MCF 10A (cell line): ENCODE results near the gene SYCP2. TPM values are rescaled to one million over a fixed set of nuclear protein-coding genes. Genes with fewer than 3 reads are reported as not detected.

ENCODE experiments used
- BruUV-seq: library from RNA; stranded (reverse); fragments of 400-500 nt; replicated peaks from 2 replicates; lab custom pipeline; 2021; lab: Mats Ljungman, UMichigan
- CTCF ChIA-PET: fragments of 300-600 bp; sonication (Branson Sonifier 250); formaldehyde crosslinking; extraction: SDS; loops from one replicate; lab custom pipeline; 2021; ENCODE audit warnings: antibody characterized with exemption, inconsistent platforms; lab: Yijun Ruan, JAX
- POLR2A ChIA-PET: fragments of 300-600, 350-650 bp; sonication (Branson Sonifier 250); formaldehyde crosslinking; extraction: SDS; loops from one replicate; lab custom pipeline; 2020; ENCODE audit warnings: antibody characterized with exemption, inconsistent platforms; lab: Yijun Ruan, JAX
- DNase-seq: peaks from one replicate; pipeline ENCODE4 v3.0.0-alpha.2; 2018; ENCODE audit not compliant: unreplicated experiment
- H3K27ac Mint-ChIP-seq: one replicate; pipeline ENCODE4 v1.8.0; 2022; ENCODE audit warnings: mild to moderate bottlenecking, low read depth, mixed read lengths; ENCODE audit not compliant: unreplicated experiment
- H3K27me3 Mint-ChIP-seq: one replicate; pipeline ENCODE4 v1.8.0; 2022; ENCODE audit warnings: mixed read lengths; ENCODE audit not compliant: insufficient read depth, unreplicated experiment
- H3K36me3 Mint-ChIP-seq: one replicate; pipeline ENCODE4 v1.8.0; 2022; ENCODE audit warnings: mild to moderate bottlenecking, moderate library complexity, mixed read lengths; ENCODE audit not compliant: insufficient read depth, unreplicated experiment
- H3K4me1 Mint-ChIP-seq: one replicate; pipeline ENCODE4 v1.8.0; 2022; ENCODE audit warnings: mixed read lengths; ENCODE audit not compliant: insufficient read depth, unreplicated experiment
- H3K4me3 Mint-ChIP-seq: one replicate; pipeline ENCODE4 v1.8.0; 2022; ENCODE audit warnings: mild to moderate bottlenecking, moderate library complexity, mixed read lengths; ENCODE audit not compliant: unreplicated experiment
- H3K9me3 Mint-ChIP-seq: one replicate; pipeline ENCODE4 v1.8.0; 2022; ENCODE audit warnings: mixed read lengths; ENCODE audit not compliant: unreplicated experiment
- CTCF ChIP-seq: fragments of 200-600 bp; IDR thresholded peaks from one replicate; pipeline ENCODE4 v1.8.0; 2022; ENCODE audit warnings: antibody characterized with exemption, mild to moderate bottlenecking; ENCODE audit not compliant: unreplicated experiment
- intact Hi-C: fragments of 100-400 bp; cut with micrococcal nuclease; formaldehyde crosslinking; loops from 2 replicates; pipeline ENCODE4 v1.14.1; 2022
- total RNA-seq: library from RNA; stranded (reverse); gene quantifications from 2 replicates; pipeline ENCODE4 v1.2.3, GENCODE V29; 2022

The SYCP2 gene
- total RNA-seq, 1 experiment from 2014 or later, result 0.35 TPM

- TF ChIP-seq CTCF, result no peak
- Mint-ChIP-seq H3K9me3 (no peaks in the 10 kb centered on the region), H3K4me1 (peaks cover 72% of the 10 kb centered on the region), H3K36me3 (no peaks in the 10 kb centered on the region), H3K4me3 (peak overlapping the region; percentile 11), H3K27ac (peak overlapping the region; percentile 37), H3K27me3 (no peaks in the 10 kb centered on the region)
- intact Hi-C loops, result no loop called here
- CTCF ChIA-PET, result interaction anchor here (0.7 to 31.9 kb wide), 6 partner anchors 8 to 42 kb away, joined by 3 to 929 read pairs (median 4); no protein-coding TSS in a partner anchor
- peak; percentile 26 for DNase-seq
- POLR2A ChIA-PET, result interaction anchor here (1.1 to 6.9 kb wide), 7 partner anchors 8 to 144 kb away, joined by 3 to 94 read pairs (median 5); partner anchors contain the start of genes FAM217B and PPP1R3D
- no TSS peak for BruUV-seq
Observed at GRCh38 chr20:59829054-59829785, 104.2 kb downstream of the SYCP2 start.

GRCh38 chr20:59828125-59829053, 105.0 kb downstream of the SYCP2 start:
- TF ChIP-seq CTCF, result no peak
- Mint-ChIP-seq H3K27ac (peak overlapping the region; percentile 44), H3K27me3 (no peaks in the 10 kb centered on the region), H3K4me1 (peaks cover 64% of the 10 kb centered on the region), H3K36me3 (no peaks in the 10 kb centered on the region), H3K4me3 (no peak overlapping the region), H3K9me3 (no peaks in the 10 kb centered on the region)
- ChIA-PET POLR2A (interaction anchor here (1.2 to 6.9 kb wide), 3 partner anchors 9 to 21 kb away, joined by 4 to 94 read pairs (median 5); no protein-coding TSS in a partner anchor), CTCF (interaction anchor here (0.7 to 31.9 kb wide), 7 partner anchors 9 to 222 kb away, joined by 3 to 929 read pairs (median 4); no protein-coding TSS in a partner anchor)
- no peak for DNase-seq
- no TSS peak for BruUV-seq
- intact Hi-C loops, result no loop called here

GRCh38 chr20:59827138-59828056, 106.0 kb downstream of the SYCP2 start:
- POLR2A ChIA-PET, result interaction anchor here (0.9 to 6.9 kb wide), 6 partner anchors 10 to 113 kb away, joined by 3 to 94 read pairs (median 4); partner anchors contain the start of genes FAM217B and PPP1R3D
- intact Hi-C loops, result no loop called here
- Mint-ChIP-seq H3K27ac (peak overlapping the region; percentile 44), H3K27me3 (no peaks in the 10 kb centered on the region), H3K36me3 (no peaks in the 10 kb centered on the region), H3K4me3 (peak overlapping the region; percentile 17), H3K4me1 (peaks cover 63% of the 10 kb centered on the region), H3K9me3 (no peaks in the 10 kb centered on the region)
- CTCF ChIA-PET, result interaction anchor here (0.6 to 31.9 kb wide), 7 partner anchors 19 to 503 kb away, joined by 3 to 929 read pairs (median 5); partner anchors contain the start of genes FAM217B and PPP1R3D
- no TSS peak for BruUV-seq
- no peak for DNase-seq
- no peak for TF ChIP-seq CTCF
